Tibial nerve (tissue), 4 donors: ENCODE measurements around the gene MAFG.

ENCODE experiments used
- EP300 ChIP-seq, 2 donors: sonication (generic); formaldehyde crosslinking; IDR thresholded peaks; one replicate each; pipeline ENCODE4 v1.6.1; 2017; ENCODE audit warnings: antibody characterized with exemption in 2 of 2, mild to moderate bottlenecking in 1 of 2
- POLR2A ChIP-seq, 2 donors: fragments of 450-650 bp; IDR thresholded peaks; one replicate each; pipeline ENCODE4 v1.6.1; 2017; ENCODE audit warnings: antibody characterized with exemption in 2 of 2, mild to moderate bottlenecking in 2 of 2, moderate library complexity in 2 of 2
- TF ChIP-seq, protein P1 (sequence below), 5 experiments: fragments of 200-600 bp in 3 of 5; fragments of 450-650 bp in 2 of 5; sonication (generic) in 3 of 5; IDR thresholded peaks; one replicate each; pipeline ENCODE4 v1.5.1; 2016 to 2019; ENCODE audit warnings: antibody characterized with exemption in 5 of 5, mild to moderate bottlenecking in 3 of 5, moderate library complexity in 2 of 5

DNA sequence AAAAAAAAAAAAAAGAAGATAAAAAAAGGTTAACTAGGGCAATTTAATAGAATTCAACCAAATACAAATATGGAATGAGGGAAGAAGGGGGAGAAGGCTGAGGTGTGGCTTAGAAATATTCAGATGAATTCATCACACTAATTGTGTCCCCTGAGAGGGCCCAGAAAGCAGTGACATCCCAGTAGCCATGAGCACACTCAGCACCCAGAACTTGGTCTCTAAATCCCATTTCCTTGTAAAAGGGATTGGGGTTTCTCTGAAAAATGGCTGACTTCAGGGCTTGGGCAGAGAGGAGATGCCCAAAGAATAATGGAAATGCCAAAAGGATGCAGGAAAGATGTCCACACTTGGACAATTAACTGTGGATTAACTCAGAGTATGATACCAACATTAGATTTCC, 45.9 kb upstream of the MAFG start:
- TF ChIP-seq EP300 (IDR thresholded peaks at IDR 0.05) (no peak), POLR2A (IDR thresholded peaks at IDR 0.05) (no peak)
- TF ChIP-seq, protein P1, sequence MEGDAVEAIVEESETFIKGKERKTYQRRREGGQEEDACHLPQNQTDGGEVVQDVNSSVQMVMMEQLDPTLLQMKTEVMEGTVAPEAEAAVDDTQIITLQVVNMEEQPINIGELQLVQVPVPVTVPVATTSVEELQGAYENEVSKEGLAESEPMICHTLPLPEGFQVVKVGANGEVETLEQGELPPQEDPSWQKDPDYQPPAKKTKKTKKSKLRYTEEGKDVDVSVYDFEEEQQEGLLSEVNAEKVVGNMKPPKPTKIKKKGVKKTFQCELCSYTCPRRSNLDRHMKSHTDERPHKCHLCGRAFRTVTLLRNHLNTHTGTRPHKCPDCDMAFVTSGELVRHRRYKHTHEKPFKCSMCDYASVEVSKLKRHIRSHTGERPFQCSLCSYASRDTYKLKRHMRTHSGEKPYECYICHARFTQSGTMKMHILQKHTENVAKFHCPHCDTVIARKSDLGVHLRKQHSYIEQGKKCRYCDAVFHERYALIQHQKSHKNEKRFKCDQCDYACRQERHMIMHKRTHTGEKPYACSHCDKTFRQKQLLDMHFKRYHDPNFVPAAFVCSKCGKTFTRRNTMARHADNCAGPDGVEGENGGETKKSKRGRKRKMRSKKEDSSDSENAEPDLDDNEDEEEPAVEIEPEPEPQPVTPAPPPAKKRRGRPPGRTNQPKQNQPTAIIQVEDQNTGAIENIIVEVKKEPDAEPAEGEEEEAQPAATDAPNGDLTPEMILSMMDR (IDR thresholded peaks at IDR 0.05): no peak
